Karpas-422 (cell line): ENCODE data around the gene TIAM2. TPM values are rescaled to one million over a fixed set of nuclear protein-coding genes. Genes with fewer than 3 reads are reported as not detected.

ENCODE experiments used
- DNase-seq: peaks from one replicate; pipeline ENCODE4 v3.0.0-alpha.2; 2015
- H2AFZ ChIP-seq: fragments of 200-600 bp; sonication (generic); 2 replicates; pipeline ENCODE4 v1.6.1; 2014; ENCODE audit warnings: antibody characterized with exemption, low read length, mixed read lengths
- H3K27ac ChIP-seq: fragments of 200-600 bp; sonication (generic); 2 replicates; pipeline ENCODE4 v1.5.1; 2014; ENCODE audit warnings: mild to moderate bottlenecking, low read length, moderate library complexity
- H3K27me3 ChIP-seq: fragments of 200-600 bp; sonication (generic); 2 replicates; pipeline ENCODE4 v1.6.1; 2014; ENCODE audit warnings: low read length, mixed read lengths
- H3K36me3 ChIP-seq: fragments of 200-600 bp; sonication (generic); 2 replicates; pipeline ENCODE4 v1.6.1; 2014; ENCODE audit warnings: low read length, mixed read lengths; ENCODE audit not compliant: insufficient read depth
- H3K4me1 ChIP-seq: fragments of 200-600 bp; sonication (generic); 2 replicates; pipeline ENCODE4 v1.6.1; 2014; ENCODE audit warnings: mild to moderate bottlenecking, low read length, mixed read lengths
- H3K4me2 ChIP-seq: fragments of 200-600 bp; sonication (generic); 2 replicates; pipeline ENCODE4 v1.6.1; 2014; ENCODE audit warnings: low read length, low read depth, mild to moderate bottlenecking; ENCODE audit not compliant: poor library complexity, severe bottlenecking
- H3K4me3 ChIP-seq: fragments of 200-600 bp; sonication (generic); 2 replicates; pipeline ENCODE4 v1.5.1; 2014; ENCODE audit warnings: mild to moderate bottlenecking, antibody characterized with exemption, low read length, mixed read lengths
- H3K79me2 ChIP-seq: fragments of 200-600 bp; sonication (generic); 2 replicates; pipeline ENCODE4 v1.6.1; 2014; ENCODE audit warnings: mild to moderate bottlenecking, low read length, mixed read lengths
- H3K9ac ChIP-seq: fragments of 200-600 bp; sonication (generic); 2 replicates; pipeline ENCODE4 v1.6.0; 2014; ENCODE audit warnings: low read length
- H3K9me2 ChIP-seq: fragments of 200-600 bp; sonication (generic), shearing (Covaris generic); replicated peaks from 2 replicates; pipeline ENCODE4 v1.6.0; 2014; ENCODE audit warnings: mild to moderate bottlenecking, low read length, moderate library complexity; ENCODE audit not compliant: insufficient read depth
- H3K9me3 ChIP-seq: fragments of 300-700, 200-600 bp; sonication (generic); 2 replicates; pipeline ENCODE4 v1.6.1; 2014; ENCODE audit warnings: low read length, mixed read lengths
- H4K20me1 ChIP-seq: fragments of 200-600 bp; sonication (generic); 2 replicates; pipeline ENCODE4 v1.6.1; 2014; ENCODE audit warnings: mild to moderate bottlenecking, antibody characterized with exemption, low read length, low read depth; ENCODE audit not compliant: insufficient read depth
- total RNA-seq: library from RNA; depleted of rRNA; stranded (reverse); fragments of >200 nt; shearing (Covaris generic); gene quantifications from 2 replicates; pipeline ENCODE4 v1.2.3, GENCODE V29; 2014; ENCODE audit warnings: low replicate concordance

TIAM2 gene
- total RNA-seq, 1 experiment from 2014 or later, result 9.0 TPM

DNA sequence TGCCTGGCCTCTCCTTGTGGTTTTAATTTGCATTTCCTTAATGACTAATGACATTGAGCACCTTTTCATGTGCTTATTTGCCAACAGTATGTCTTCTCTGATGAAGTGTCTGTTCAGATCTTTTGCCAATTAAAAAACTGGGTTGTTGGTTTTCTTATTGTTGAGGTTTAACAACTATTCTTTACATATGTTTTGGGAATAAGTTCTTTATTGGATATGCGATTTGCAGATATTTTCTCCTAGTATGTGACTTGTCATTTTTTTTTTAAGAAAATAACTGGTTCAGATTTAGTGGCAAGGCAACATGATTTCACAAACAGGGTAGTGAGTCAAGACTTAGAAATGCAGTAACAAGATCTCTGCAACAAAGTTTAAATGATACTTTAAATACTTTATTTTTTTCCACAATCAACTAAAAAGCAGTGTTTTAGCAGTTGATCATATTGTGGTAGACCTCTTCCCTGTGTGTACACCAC, 67.8 kb downstream of the TIAM2 start:
- H3K9me3 ChIP-seq, result no peaks in the 10 kb centered on the region
- H3K27me3 ChIP-seq, result no peaks in the 10 kb centered on the region
- H3K36me3 ChIP-seq, result no peaks in the 10 kb centered on the region
- H3K79me2 ChIP-seq, result no peaks in the 10 kb centered on the region
- no peak overlapping the region for H3K9ac ChIP-seq
- no peak overlapping the region for H3K4me2 ChIP-seq
- H3K9me2 ChIP-seq, result no peaks in the 10 kb centered on the region
- no peaks in the 10 kb centered on the region for H4K20me1 ChIP-seq
- H3K4me1 ChIP-seq, result no peaks in the 10 kb centered on the region
- H2AFZ ChIP-seq, result no peak overlapping the region
- no peak overlapping the region for H3K4me3 ChIP-seq
- DNase-seq, result no peak
- no peak overlapping the region for H3K27ac ChIP-seq

- H2AFZ ChIP-seq, result no peak overlapping the region
- no peaks in the 10 kb centered on the region for H3K4me1 ChIP-seq
- H3K36me3 ChIP-seq, result no peaks in the 10 kb centered on the region
- H3K9me2 ChIP-seq, result no peaks in the 10 kb centered on the region
- H3K4me2 ChIP-seq, result no peak overlapping the region
- no peak overlapping the region for H3K27ac ChIP-seq
- no peak overlapping the region for H3K4me3 ChIP-seq
- H3K27me3 ChIP-seq, result no peaks in the 10 kb centered on the region
- H3K9me3 ChIP-seq, result no peaks in the 10 kb centered on the region
- no peak for DNase-seq
- H4K20me1 ChIP-seq, result no peaks in the 10 kb centered on the region
- H3K79me2 ChIP-seq, result no peaks in the 10 kb centered on the region
- no peak overlapping the region for H3K9ac ChIP-seq
Observed at GRCh38 chr6:155064303-155064702, 69.2 kb downstream of the TIAM2 start.

GRCh38 chr6:155066361-155066760, 71.2 kb downstream of the TIAM2 start:
- H3K27me3 ChIP-seq, result no peaks in the 10 kb centered on the region
- H4K20me1 ChIP-seq, result no peaks in the 10 kb centered on the region
- H3K9me2 ChIP-seq, result no peaks in the 10 kb centered on the region
- no peak for DNase-seq
- H3K4me1 ChIP-seq, result no peaks in the 10 kb centered on the region
- H3K4me3 ChIP-seq, result no peak overlapping the region
- no peak overlapping the region for H3K9ac ChIP-seq
- no peak overlapping the region for H2AFZ ChIP-seq
- no peak overlapping the region for H3K27ac ChIP-seq
- no peaks in the 10 kb centered on the region for H3K9me3 ChIP-seq
- no peaks in the 10 kb centered on the region for H3K36me3 ChIP-seq
- no peak overlapping the region for H3K4me2 ChIP-seq
- H3K79me2 ChIP-seq, result no peaks in the 10 kb centered on the region

GRCh38 chr6:155066921-155067680, 72.0 kb downstream of the TIAM2 start:
- Histone ChIP-seq H3K27me3 (no peaks in the 10 kb centered on the region), H3K36me3 (no peaks in the 10 kb centered on the region), H4K20me1 (no peaks in the 10 kb centered on the region), H3K9me3 (no peaks in the 10 kb centered on the region), H3K4me3 (no peak overlapping the region), H3K27ac (no peak overlapping the region), H3K4me2 (no peak overlapping the region), H3K9me2 (no peaks in the 10 kb centered on the region), H3K79me2 (no peaks in the 10 kb centered on the region), H2AFZ (no peak overlapping the region), H3K4me1 (no peaks in the 10 kb centered on the region), H3K9ac (no peak overlapping the region)
- no peak for DNase-seq

DNA sequence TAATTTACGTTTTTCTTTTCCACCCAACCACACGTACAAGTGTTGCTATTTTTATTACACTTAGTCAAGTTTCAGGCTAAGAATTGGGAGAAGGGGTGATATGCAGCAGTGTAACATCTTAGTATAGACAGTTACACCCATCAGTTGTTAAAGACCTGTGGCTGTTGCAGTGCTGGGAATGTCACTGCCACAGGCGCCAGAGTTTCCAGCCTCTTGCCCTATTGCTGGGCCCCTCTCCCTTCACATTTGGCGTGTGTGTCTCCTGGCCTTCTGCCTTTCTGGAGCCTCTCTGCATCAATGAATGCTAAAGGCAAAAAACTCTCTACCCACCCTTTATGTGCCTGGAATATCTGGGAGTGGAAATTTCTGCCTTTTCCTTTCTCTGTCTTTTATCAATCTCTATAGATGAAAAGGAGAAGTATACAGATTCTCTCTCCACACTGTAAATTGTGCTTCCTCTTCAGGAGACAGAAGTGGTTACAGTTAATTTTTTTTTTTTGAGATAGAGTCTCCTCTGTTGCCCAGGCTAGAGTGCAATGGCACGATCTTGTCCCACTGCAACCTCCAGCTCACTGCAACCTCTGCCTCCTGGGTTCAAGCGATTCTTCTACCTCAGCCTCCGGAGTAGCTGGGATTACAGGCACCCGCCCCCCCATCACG, 73.0 kb downstream of the TIAM2 start:
- DNase-seq, result no peak
- Histone ChIP-seq H3K9ac (no peak overlapping the region), H3K4me3 (no peak overlapping the region), H3K4me1 (no peaks in the 10 kb centered on the region), H2AFZ (no peak overlapping the region), H3K27me3 (no peaks in the 10 kb centered on the region), H3K4me2 (no peak overlapping the region), H3K27ac (no peak overlapping the region), H3K9me2 (no peaks in the 10 kb centered on the region), H3K9me3 (no peaks in the 10 kb centered on the region), H3K36me3 (no peaks in the 10 kb centered on the region), H4K20me1 (no peaks in the 10 kb centered on the region), H3K79me2 (no peaks in the 10 kb centered on the region)

DNA sequence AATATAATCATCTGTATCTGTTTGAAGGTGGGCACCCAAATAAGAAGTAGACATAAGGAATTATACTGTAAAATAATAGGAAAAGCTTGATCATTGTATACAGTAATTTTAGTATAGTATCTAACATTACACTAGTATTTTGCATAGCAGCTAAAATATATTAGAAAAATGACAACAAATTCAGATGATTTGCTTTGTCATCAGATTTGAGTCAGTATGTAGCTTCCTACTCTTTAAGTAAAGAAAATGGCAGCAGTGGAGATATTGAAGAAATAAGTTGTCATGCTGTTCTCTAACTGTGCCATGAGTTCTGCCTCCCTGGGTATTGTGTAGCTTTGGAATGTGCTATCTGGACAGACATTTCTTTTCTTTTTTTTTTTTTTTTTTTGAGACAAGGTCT, 74.4 kb downstream of the TIAM2 start:
- Histone ChIP-seq H3K36me3 (no peaks in the 10 kb centered on the region), H3K27ac (no peak overlapping the region), H3K4me1 (no peaks in the 10 kb centered on the region), H3K9me2 (no peaks in the 10 kb centered on the region), H3K4me3 (no peak overlapping the region), H2AFZ (no peak overlapping the region), H3K9me3 (no peaks in the 10 kb centered on the region), H3K4me2 (no peak overlapping the region), H3K79me2 (no peaks in the 10 kb centered on the region), H3K27me3 (no peaks in the 10 kb centered on the region), H3K9ac (no peak overlapping the region), H4K20me1 (no peaks in the 10 kb centered on the region)
- DNase-seq, result no peak

- Histone ChIP-seq H2AFZ (no peak overlapping the region), H3K4me1 (no peaks in the 10 kb centered on the region), H3K4me2 (no peak overlapping the region), H3K36me3 (no peaks in the 10 kb centered on the region), H3K27ac (no peak overlapping the region), H4K20me1 (no peaks in the 10 kb centered on the region), H3K27me3 (no peaks in the 10 kb centered on the region), H3K9me2 (no peaks in the 10 kb centered on the region), H3K9me3 (no peaks in the 10 kb centered on the region), H3K79me2 (no peaks in the 10 kb centered on the region), H3K9ac (no peak overlapping the region), H3K4me3 (no peak overlapping the region)
- no peak for DNase-seq
Observed at GRCh38 chr6:155075930-155076695, 81.0 kb downstream of the TIAM2 start.

DNA sequence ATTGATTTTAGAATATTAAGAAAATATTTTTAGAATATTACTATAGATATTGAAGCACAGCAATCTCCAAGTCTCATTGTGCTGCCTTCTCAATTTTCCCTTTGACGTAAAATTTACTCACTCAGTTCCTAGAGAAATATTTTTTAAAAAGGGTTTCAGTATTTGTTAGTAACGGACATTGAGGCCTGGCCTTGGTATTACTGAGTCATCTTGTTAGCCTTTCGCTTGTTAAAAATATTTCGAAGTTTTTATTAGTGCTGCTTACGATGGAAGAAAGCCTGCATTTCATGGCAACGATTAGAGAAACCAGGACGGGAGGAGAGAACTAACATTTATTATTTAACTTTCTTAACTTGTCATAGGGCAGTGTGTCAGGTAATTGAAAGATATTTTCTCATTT, 82.2 kb downstream of the TIAM2 start:
- Histone ChIP-seq H3K27ac (no peak overlapping the region), H2AFZ (no peak overlapping the region), H3K27me3 (no peaks in the 10 kb centered on the region)

More for the DNA sequence above, 82.2 kb downstream of the TIAM2 start:
- no peak overlapping the region for H3K4me2 ChIP-seq
- no peaks in the 10 kb centered on the region for H4K20me1 ChIP-seq
- H3K9ac ChIP-seq, result no peak overlapping the region
- DNase-seq, result no peak
- no peaks in the 10 kb centered on the region for H3K79me2 ChIP-seq
- no peaks in the 10 kb centered on the region for H3K9me3 ChIP-seq
- no peaks in the 10 kb centered on the region for H3K36me3 ChIP-seq
- no peaks in the 10 kb centered on the region for H3K9me2 ChIP-seq
- H3K4me1 ChIP-seq, result no peaks in the 10 kb centered on the region
- H3K4me3 ChIP-seq, result no peak overlapping the region
